Right atrium auricular region (tissue), 2 donors: ENCODE measurements around the gene SLC26A11. TPM values are rescaled to one million over a fixed set of nuclear protein-coding genes. Genes with fewer than 3 reads are reported as not detected.

Experiments
- DNase-seq: peaks from one replicate; pipeline ENCODE4 v3.0.0-alpha.2; 2019; ENCODE audit warnings: low spot score
- H3K27ac ChIP-seq, 2 donors: fragments of 200-600 bp; sonication (generic); 1 replicate in 1 of 2; 2 replicates in 1 of 2; pipeline ENCODE4 v1.5.1; 2016 to 2019
- H3K27me3 ChIP-seq, 2 donors: fragments of 200-600 bp; sonication (generic); one replicate each; pipeline versions ENCODE4 v1.5.1 to v1.6.0; 2017 to 2019
- H3K36me3 ChIP-seq: fragments of 200-600 bp; sonication (generic); one replicate; pipeline ENCODE4 v1.5.1; 2016
- H3K4me1 ChIP-seq, 2 donors: fragments of 200-600 bp; sonication (generic); one replicate each; pipeline versions ENCODE4 v1.5.1 to v1.6.0; 2017 to 2019
- H3K4me3 ChIP-seq, 2 donors: fragments of 200-600 bp; sonication (generic); 1 replicate in 1 of 2; 2 replicates in 1 of 2; pipeline ENCODE4 v1.5.1; 2017 to 2019; ENCODE audit warnings: mild to moderate bottlenecking in 1 of 2, moderate library complexity in 1 of 2
- H3K9me3 ChIP-seq, 2 donors: fragments of 200-600 bp; sonication (generic); one replicate each; pipeline ENCODE4 v1.5.1; 2019
- CTCF ChIP-seq, 2 donors: fragments of 200-600 bp; sonication (generic); IDR thresholded peaks; one replicate each; pipeline ENCODE4 v1.5.1; 2019; ENCODE audit warnings: antibody characterized with exemption in 2 of 2
- total RNA-seq, 2 donors: library from RNA; depleted of rRNA; stranded (reverse); fragments of >200 nt; gene quantifications; one replicate each; pipeline ENCODE4 v1.1.0, GENCODE V29; 2016

Gene SLC26A11
- total RNA-seq, 2 donors from 2014 or later, result 2.2 to 9.0 TPM

DNA sequence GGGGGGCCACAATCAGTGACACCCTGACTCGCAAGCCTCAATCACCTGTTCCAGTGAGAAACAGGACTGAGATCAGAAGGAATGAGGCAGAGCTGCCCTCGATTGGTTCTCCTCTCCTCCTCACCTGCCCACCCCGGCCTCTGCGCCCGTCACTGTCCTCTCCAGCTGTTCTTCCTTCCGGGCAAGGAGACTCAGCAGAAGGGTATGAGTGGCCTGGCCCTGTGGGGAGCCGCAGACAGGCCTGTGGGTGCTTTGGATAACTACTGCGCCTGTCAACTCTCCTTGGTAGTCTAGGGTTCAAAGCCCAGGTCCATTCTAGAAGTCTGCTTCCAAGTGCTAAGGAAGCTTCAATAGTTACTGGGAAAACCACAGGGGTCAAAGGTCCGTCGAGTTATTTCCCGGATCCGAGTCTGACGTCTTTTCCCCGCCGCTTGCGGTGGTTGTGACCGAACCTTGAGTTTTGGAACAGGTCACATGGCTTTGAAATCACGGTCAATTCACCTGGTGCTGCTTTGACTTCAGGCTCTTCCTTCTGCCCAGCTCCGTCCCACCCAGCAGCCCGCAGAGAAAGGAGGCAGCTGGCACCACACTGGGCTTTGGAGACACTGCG, 42.1 kb upstream of the SLC26A11 start:
- no peak for TF ChIP-seq CTCF (IDR thresholded peaks at IDR 0.05)
- H3K4me3 ChIP-seq, result no peak overlapping the region
- no peaks in the 10 kb centered on the region for H3K9me3 ChIP-seq
- no peaks in the 10 kb centered on the region for H3K36me3 ChIP-seq
- no peak overlapping the region for H3K27ac ChIP-seq
- H3K27me3 ChIP-seq, result no peaks in the 10 kb centered on the region
- no peaks in the 10 kb centered on the region for H3K4me1 ChIP-seq
- DNase-seq, result no peak

DNA sequence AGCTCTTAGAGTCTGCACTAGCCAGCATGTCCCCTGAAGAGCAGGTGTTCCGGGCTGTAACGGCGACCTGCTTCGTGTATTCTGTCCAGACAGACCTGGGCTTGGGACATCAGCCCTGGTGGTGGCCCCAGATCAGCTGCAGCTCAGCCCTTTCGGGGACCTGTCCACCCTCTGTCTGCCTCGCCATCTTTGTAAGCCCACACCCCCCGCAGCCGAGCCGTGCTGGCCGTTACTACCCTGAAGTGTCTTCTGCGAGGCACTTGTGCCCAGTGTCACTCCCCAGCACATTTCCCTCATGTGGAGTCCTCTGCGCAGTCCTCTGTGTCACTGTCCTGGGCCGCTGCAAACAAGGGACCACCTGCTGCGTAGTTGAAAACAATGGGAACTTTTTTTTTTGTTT, 40.0 kb upstream of the SLC26A11 start:
- Histone ChIP-seq H3K27ac (no peak overlapping the region), H3K27me3 (no peaks in the 10 kb centered on the region), H3K36me3 (no peaks in the 10 kb centered on the region), H3K4me3 (no peak overlapping the region), H3K4me1 (no peaks in the 10 kb centered on the region), H3K9me3 (no peaks in the 10 kb centered on the region)
- DNase-seq, result no peak
- no peak for TF ChIP-seq CTCF (IDR thresholded peaks at IDR 0.05)

- H3K4me3 ChIP-seq, result no peak overlapping the region
- no peak for TF ChIP-seq CTCF (IDR thresholded peaks at IDR 0.05)
- H3K27ac ChIP-seq, result no peak overlapping the region
- no peak for DNase-seq
- no peaks in the 10 kb centered on the region for H3K36me3 ChIP-seq
- no peaks in the 10 kb centered on the region for H3K4me1 ChIP-seq
- no peaks in the 10 kb centered on the region for H3K27me3 ChIP-seq
- no peaks in the 10 kb centered on the region for H3K9me3 ChIP-seq
These were observed 38.8 kb upstream of the SLC26A11 start for GRCh38 chr17:80181431-80181830.

GRCh38 chr17:80182118-80182844, 37.9 kb upstream of the SLC26A11 start:
- Histone ChIP-seq H3K27me3 (no peaks in the 10 kb centered on the region), H3K9me3 (no peaks in the 10 kb centered on the region), H3K27ac (no peak overlapping the region), H3K4me1 (no peaks in the 10 kb centered on the region), H3K36me3 (no peaks in the 10 kb centered on the region), H3K4me3 (no peak overlapping the region)
- no peak for TF ChIP-seq CTCF (IDR thresholded peaks at IDR 0.05)
- no peak for DNase-seq

GRCh38 chr17:80182845-80183223, 37.4 kb upstream of the SLC26A11 start:
- TF ChIP-seq CTCF (IDR thresholded peaks at IDR 0.05), result no peak
- H3K27ac ChIP-seq, result no peak overlapping the region
- no peak overlapping the region for H3K4me3 ChIP-seq
- H3K27me3 ChIP-seq, result no peaks in the 10 kb centered on the region
- DNase-seq, result no peak
- no peaks in the 10 kb centered on the region for H3K9me3 ChIP-seq
- no peaks in the 10 kb centered on the region for H3K36me3 ChIP-seq
- H3K4me1 ChIP-seq, result peaks cover 0 to 5% of the 10 kb centered on the region in 2 donors
